ENCODE results near the gene ZNF518A. TPM values are rescaled to one million over a fixed set of nuclear protein-coding genes. Genes with fewer than 3 reads are reported as not detected.

ZNF518A gene
- total RNA-seq, 1 experiment from 2014 or later: 36.2 TPM

DNA sequence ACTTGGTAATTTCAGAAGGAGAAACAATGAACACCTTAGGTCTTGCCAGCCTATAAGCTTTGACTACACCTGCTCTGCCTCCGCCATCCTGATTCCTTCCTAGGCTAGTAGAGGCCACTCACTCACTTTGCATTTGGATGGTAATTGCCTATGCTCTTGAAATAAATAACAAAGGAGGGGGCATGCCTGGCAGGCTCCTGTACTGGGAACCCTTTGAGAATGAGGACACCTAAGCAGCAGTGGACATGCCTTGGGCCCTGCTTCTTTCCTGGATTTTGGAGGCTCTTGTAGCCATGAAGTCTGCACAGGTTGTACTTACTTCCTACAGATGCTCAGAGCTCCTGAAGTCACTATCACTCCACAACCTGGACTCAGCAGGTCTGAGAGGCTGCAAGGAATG, 75.5 kb downstream of the ZNF518A start:
- no peaks in the 10 kb centered on the region for H3K79me2 ChIP-seq (ENCODE audit: insufficient read depth, low read length)
- H3K4ac ChIP-seq (ENCODE audit: low read depth, low read length): no peak overlapping the region
- H3K79me1 ChIP-seq (ENCODE audit: insufficient read depth, low read depth, low read length, poor library complexity, severe bottlenecking): no peaks in the 10 kb centered on the region
- no peak overlapping the region for H3K4me2 ChIP-seq (ENCODE audit: insufficient read depth, insufficient read length, low read length)
- no peak overlapping the region for H4K91ac ChIP-seq (ENCODE audit: insufficient read length, low read depth, low read length)
- no peak overlapping the region for H2AK5ac ChIP-seq (ENCODE audit: insufficient read length, low read length)
- Mint-ChIP-seq H3K27ac (no peak overlapping the region), H3K4me1 (peaks cover 19 to 25% of the 10 kb centered on the region in 2 experiments), H3K36me3 (ENCODE audit: insufficient read depth in 1 of 3, low read depth in 3 of 3) (no peaks in the 10 kb centered on the region), H3K9me3 (no peaks in the 10 kb centered on the region), H3K4me3 (no peak overlapping the region), H3K27me3 (ENCODE audit: low read depth) (no peaks in the 10 kb centered on the region; the same call in 1 of the 2 replicates)
- no peak for DNase-seq
- H3K9ac ChIP-seq (ENCODE audit: extremely low read depth, insufficient read length, low read length): no peak overlapping the region
- no peak overlapping the region for H2BK12ac ChIP-seq (ENCODE audit: insufficient read length, low read depth, low read length)
- no peak overlapping the region for H3T11ph ChIP-seq (ENCODE audit: low read length)
- H2BK5ac ChIP-seq (ENCODE audit: insufficient read length, low read length): no peak overlapping the region
- H2BK20ac ChIP-seq (ENCODE audit: low read depth, low read length, poor library complexity, severe bottlenecking): no peak overlapping the region
- H3K23me2 ChIP-seq (ENCODE audit: insufficient read length, low read depth, low read length, poor library complexity, severe bottlenecking): no peaks in the 10 kb centered on the region
- no peak overlapping the region for H4K5ac ChIP-seq (ENCODE audit: insufficient read length, low read depth, low read length)
- peaks cover 7% of the 10 kb centered on the region; the same call in 1 of the 2 replicates for H3K4me1 ChIP-seq (ENCODE audit: insufficient read depth, low read length)
- WGBS (ENCODE audit: extremely low coverage, insufficient read length, low lambda C conversion rate): no CpG with 5 or more reads among the region's 1 CpG
- no peak overlapping the region for H2AFZ ChIP-seq (ENCODE audit: low read length)
- H2BK15ac ChIP-seq (ENCODE audit: low read depth, low read length): no peak overlapping the region
- TF ChIP-seq, protein P1, sequence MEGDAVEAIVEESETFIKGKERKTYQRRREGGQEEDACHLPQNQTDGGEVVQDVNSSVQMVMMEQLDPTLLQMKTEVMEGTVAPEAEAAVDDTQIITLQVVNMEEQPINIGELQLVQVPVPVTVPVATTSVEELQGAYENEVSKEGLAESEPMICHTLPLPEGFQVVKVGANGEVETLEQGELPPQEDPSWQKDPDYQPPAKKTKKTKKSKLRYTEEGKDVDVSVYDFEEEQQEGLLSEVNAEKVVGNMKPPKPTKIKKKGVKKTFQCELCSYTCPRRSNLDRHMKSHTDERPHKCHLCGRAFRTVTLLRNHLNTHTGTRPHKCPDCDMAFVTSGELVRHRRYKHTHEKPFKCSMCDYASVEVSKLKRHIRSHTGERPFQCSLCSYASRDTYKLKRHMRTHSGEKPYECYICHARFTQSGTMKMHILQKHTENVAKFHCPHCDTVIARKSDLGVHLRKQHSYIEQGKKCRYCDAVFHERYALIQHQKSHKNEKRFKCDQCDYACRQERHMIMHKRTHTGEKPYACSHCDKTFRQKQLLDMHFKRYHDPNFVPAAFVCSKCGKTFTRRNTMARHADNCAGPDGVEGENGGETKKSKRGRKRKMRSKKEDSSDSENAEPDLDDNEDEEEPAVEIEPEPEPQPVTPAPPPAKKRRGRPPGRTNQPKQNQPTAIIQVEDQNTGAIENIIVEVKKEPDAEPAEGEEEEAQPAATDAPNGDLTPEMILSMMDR (conservative IDR thresholded peaks at IDR 0.05): no peak
- no peak overlapping the region for H3K56ac ChIP-seq (ENCODE audit: insufficient read length, low read depth, low read length)
- H3K27me3 ChIP-seq (ENCODE audit: insufficient read depth, low read length): no peaks in the 10 kb centered on the region; the same call in 1 of the 2 replicates
- H3K9me3 ChIP-seq (ENCODE audit: control insufficient read depth, low read depth, low read length): no peaks in the 10 kb centered on the region
- no peak overlapping the region for H3K23ac ChIP-seq (ENCODE audit: insufficient read length, low read depth, low read length)
- H3K27ac ChIP-seq (ENCODE audit: insufficient read length, low read depth, low read length): no peak overlapping the region
- no peak overlapping the region for H3K14ac ChIP-seq (ENCODE audit: insufficient read depth, low read length)
- H3K18ac ChIP-seq (ENCODE audit: insufficient read length, low read depth, low read length): no peak overlapping the region
- no peak overlapping the region for H2BK120ac ChIP-seq (ENCODE audit: low read depth, low read length, poor library complexity, severe bottlenecking)
- no peaks in the 10 kb centered on the region for H4K20me1 ChIP-seq (ENCODE audit: control insufficient read depth, insufficient read depth, insufficient read length)
- no peak overlapping the region for H4K8ac ChIP-seq (replicated peaks; ENCODE audit: insufficient read length, low read depth, low read length)
